ENCODE data around the gene PKD1.
"Not testable (repeated sequence)": the region's sequence is repeated elsewhere in the genome, so short reads cannot be mapped to it uniquely, and the experiment has no call there.

DNA sequence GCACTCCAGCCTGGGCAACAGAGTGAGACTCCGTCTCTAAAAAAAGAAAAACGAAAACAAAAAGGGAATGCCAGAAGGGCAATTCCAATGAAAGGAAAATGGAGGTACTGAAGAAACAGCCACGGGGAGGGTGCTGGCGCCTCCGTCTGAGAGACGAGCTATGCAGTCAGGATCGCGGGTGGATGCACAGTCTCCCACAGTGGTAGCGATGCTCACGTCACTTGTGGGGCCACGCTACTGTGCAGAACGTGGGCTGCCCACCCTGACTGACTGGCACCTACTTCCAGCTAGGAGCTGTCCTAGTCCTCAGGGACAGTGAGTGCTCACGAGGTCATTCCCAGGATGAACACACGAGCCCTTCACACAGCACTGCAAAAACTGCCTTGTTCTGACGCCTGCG, 34.1 kb downstream of the PKD1 start:
- TF ChIP-seq, protein P1, sequence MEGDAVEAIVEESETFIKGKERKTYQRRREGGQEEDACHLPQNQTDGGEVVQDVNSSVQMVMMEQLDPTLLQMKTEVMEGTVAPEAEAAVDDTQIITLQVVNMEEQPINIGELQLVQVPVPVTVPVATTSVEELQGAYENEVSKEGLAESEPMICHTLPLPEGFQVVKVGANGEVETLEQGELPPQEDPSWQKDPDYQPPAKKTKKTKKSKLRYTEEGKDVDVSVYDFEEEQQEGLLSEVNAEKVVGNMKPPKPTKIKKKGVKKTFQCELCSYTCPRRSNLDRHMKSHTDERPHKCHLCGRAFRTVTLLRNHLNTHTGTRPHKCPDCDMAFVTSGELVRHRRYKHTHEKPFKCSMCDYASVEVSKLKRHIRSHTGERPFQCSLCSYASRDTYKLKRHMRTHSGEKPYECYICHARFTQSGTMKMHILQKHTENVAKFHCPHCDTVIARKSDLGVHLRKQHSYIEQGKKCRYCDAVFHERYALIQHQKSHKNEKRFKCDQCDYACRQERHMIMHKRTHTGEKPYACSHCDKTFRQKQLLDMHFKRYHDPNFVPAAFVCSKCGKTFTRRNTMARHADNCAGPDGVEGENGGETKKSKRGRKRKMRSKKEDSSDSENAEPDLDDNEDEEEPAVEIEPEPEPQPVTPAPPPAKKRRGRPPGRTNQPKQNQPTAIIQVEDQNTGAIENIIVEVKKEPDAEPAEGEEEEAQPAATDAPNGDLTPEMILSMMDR (IDR thresholded peaks at IDR 0.05), result not testable (repeated sequence)
- not testable (repeated sequence) for TF ChIP-seq POLR2AphosphoS5 (IDR thresholded peaks at IDR 0.05)
